Suprapubic skin (tissue), 4 donors: ENCODE data around the gene DALRD3.

Experiments
- CTCF ChIP-seq, 2 donors: fragments of 200-600 bp in 1 of 2; fragments of 450-650 bp in 1 of 2; sonication (generic) in 1 of 2; IDR thresholded peaks; one replicate each; pipeline ENCODE4 v1.5.1; 2016 to 2019; ENCODE audit warnings: antibody characterized with exemption in 2 of 2, mild to moderate bottlenecking in 1 of 2, moderate library complexity in 1 of 2
- EP300 ChIP-seq: sonication (generic); formaldehyde crosslinking; IDR thresholded peaks from one replicate; pipeline ENCODE4 v1.6.1; 2017; ENCODE audit warnings: antibody characterized with exemption
- POLR2A ChIP-seq, 2 donors: fragments of 450-650 bp; IDR thresholded peaks; one replicate each; pipeline ENCODE4 v1.6.1; 2017; ENCODE audit warnings: antibody characterized with exemption in 2 of 2, mild to moderate bottlenecking in 2 of 2, moderate library complexity in 2 of 2
- POLR2AphosphoS5 ChIP-seq, 3 donors: sonication (generic); formaldehyde crosslinking; IDR thresholded peaks; one replicate each; pipeline ENCODE4 v1.6.1; 2017; ENCODE audit warnings: antibody characterized with exemption in 3 of 3

GRCh38 chr3:49023775-49024174 is 5.4 kb upstream of the DALRD3 start:
- TF ChIP-seq POLR2AphosphoS5 (IDR thresholded peaks at IDR 0.05), result no peak
- no peak for TF ChIP-seq CTCF (IDR thresholded peaks at IDR 0.05)
- TF ChIP-seq POLR2A (IDR thresholded peaks at IDR 0.05), result no peak
- no peak for TF ChIP-seq EP300
